IPS-18a (cell line): ENCODE results near the gene PAX7.
"Not testable (repeated sequence)": the region's sequence is repeated elsewhere in the genome, so short reads cannot be mapped to it uniquely, and the experiment has no call there.

Experiments used
- H3K27ac ChIP-seq: one replicate; pipeline ENCODE4 v1.5.1; 2013; ENCODE audit warnings: low read length
- H3K27me3 ChIP-seq: one replicate; pipeline ENCODE4 v1.6.1; 2013; ENCODE audit warnings: mild to moderate bottlenecking, low read length; ENCODE audit not compliant: control insufficient read depth, insufficient read depth
- H3K36me3 ChIP-seq: one replicate; pipeline ENCODE4 v1.6.1; 2013; ENCODE audit warnings: low read depth, low read length; ENCODE audit not compliant: control insufficient read depth
- H3K4me1 ChIP-seq: one replicate; pipeline ENCODE4 v1.6.1; 2013; ENCODE audit warnings: low read depth, low read length; ENCODE audit not compliant: control insufficient read depth
- H3K4me3 ChIP-seq: one replicate; pipeline ENCODE4 v1.5.1; 2013; ENCODE audit warnings: low read length
- H3K9ac ChIP-seq: one replicate; pipeline ENCODE4 v1.6.1; 2013; ENCODE audit warnings: mild to moderate bottlenecking, low read length, moderate library complexity
- H3K9me3 ChIP-seq: one replicate; pipeline ENCODE4 v1.6.1; 2013; ENCODE audit warnings: low read depth, low read length; ENCODE audit not compliant: control insufficient read depth

PAX7 gene

DNA sequence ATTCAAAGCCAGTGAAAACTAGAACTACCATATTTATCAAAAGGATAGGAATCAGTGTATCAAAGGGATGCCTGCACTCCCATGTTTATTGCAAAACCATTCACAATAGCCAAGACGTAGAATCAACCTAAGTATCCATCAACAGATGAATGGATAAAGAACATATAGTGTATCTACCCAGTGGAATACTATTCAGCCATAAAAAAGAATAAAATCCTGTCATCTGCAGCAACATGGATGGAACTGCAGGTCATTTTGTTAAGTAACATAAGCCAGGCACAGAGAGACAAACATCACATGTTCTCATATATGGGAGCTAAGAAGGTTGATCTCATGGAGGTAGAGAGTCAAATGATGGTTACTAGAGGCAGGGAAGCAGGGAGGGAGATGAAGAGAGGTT lies 110.0 kb downstream of the PAX7 start:
- H3K36me3 ChIP-seq = no peaks in the 10 kb centered on the region
- H3K9ac ChIP-seq = no peak overlapping the region
- H3K4me1 ChIP-seq = no peaks in the 10 kb centered on the region
- no peaks in the 10 kb centered on the region for H3K9me3 ChIP-seq
- H3K27me3 ChIP-seq = no peaks in the 10 kb centered on the region
- H3K4me3 ChIP-seq = no peak overlapping the region
- no peak overlapping the region for H3K27ac ChIP-seq

DNA sequence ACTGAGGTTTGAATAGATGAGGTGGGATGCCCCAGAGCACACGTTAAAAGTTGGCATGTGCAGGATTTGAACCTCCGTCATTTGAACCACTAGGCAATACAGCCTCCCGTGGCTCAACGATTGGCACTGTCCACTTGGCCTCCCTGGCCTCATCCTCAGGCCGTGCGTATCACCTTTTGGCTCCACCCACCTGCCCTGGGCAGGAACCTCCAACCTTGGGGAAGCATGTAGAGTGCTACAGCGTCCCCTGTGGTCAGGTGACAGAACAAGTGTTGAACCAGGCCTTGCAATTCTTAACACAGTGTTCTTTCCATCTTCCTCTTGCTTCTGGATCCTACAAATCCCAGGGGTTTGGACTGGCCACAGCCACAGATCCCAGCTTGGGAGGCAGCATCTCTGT lies 112.6 kb downstream of the PAX7 start:
- Histone ChIP-seq H3K27ac (no peak overlapping the region), H3K9me3 (no peaks in the 10 kb centered on the region), H3K4me1 (no peaks in the 10 kb centered on the region), H3K9ac (no peak overlapping the region), H3K4me3 (no peak overlapping the region), H3K27me3 (no peaks in the 10 kb centered on the region), H3K36me3 (no peaks in the 10 kb centered on the region)

DNA sequence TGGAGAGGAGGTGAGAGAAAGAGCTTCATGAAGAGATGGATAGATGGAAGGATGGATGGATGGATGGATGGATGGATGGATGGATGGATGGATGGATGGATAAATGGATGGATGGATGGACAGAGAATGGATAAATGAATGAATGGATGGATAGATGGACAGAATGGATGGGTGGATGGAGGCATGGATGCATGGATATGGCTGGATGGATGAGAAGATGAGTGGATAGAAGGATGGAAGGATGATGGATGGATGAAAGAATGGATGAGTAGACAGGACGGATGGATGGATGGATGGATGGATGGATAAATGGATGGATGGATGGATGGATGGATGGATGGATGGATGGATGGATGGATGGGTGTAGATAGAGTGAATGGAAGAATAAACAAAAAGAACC lies 113.7 kb downstream of the PAX7 start:
- not testable (repeated sequence) for H3K4me1 ChIP-seq, H3K27me3 ChIP-seq

DNA sequence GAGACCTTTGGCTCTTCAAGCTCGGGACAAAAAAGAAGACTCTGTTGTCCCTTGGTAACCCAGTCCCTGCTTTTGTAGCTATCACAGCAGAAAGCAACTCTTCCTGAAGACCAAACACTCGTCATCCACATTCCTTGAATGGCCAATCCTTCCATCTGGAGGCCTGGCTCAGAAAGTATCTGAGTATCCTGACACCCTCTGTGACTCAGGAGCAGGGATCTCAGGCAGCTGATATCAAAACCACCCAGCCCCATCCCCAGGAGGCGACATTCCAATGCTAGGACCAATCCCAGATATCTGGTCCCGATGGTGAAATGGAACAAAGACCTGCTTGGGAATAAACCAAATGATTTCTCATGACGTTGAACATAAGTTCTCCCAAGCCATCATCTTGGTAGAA lies 116.3 kb downstream of the PAX7 start:
- no peak overlapping the region for H3K27ac ChIP-seq
- H3K9me3 ChIP-seq = no peaks in the 10 kb centered on the region
- no peaks in the 10 kb centered on the region for H3K27me3 ChIP-seq
- H3K4me3 ChIP-seq = no peak overlapping the region
- H3K4me1 ChIP-seq = no peaks in the 10 kb centered on the region
- H3K9ac ChIP-seq = no peak overlapping the region
- H3K36me3 ChIP-seq = no peaks in the 10 kb centered on the region

More for the DNA sequence above, 113.7 kb downstream of the PAX7 start:
- H3K9ac ChIP-seq, H3K36me3 ChIP-seq, H3K27ac ChIP-seq, H3K9me3 ChIP-seq, H3K4me3 ChIP-seq: not testable (repeated sequence)

DNA sequence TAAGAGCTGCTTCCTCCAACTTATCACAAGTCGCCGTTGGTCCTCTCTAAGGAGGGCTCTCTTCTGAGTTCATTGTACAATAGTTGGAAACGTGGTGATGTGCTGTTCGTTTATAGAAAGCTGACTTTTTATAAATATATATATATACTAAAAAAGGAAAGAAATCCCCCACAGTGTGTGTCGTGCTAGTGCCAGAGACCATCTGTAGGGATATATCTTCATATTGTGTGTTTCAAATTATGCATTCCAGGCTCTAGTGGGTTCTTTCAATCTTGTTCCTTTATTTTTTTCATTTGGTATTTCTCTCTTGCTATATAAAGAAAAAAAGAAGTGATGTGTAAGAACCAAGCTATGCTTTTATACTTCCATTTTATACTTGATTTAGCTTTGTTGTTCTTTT lies 117.0 kb downstream of the PAX7 start:
- Histone ChIP-seq H3K9ac (no peak overlapping the region), H3K27me3 (no peaks in the 10 kb centered on the region), H3K4me3 (no peak overlapping the region), H3K27ac (no peak overlapping the region), H3K4me1 (no peaks in the 10 kb centered on the region), H3K9me3 (no peaks in the 10 kb centered on the region), H3K36me3 (no peaks in the 10 kb centered on the region)

DNA sequence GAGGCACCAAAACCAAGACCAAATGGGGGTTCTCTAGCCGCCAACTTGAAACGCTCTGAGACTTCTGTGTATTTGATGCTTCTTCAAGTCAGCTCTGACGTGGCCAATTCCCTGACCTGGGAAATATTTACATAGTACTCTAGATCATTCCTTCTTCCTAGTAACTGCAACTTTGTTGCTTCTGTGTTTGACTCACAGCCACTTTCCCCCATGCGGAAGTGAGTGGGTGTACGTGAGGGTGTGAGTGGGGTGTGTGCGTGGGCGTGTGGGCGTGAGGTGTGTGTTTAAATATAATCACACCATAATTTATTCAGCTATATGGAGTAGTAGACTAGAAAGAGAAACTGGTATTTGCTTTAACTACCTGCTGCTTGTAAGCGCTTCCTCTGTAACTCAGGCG lies 117.8 kb downstream of the PAX7 start:
- no peaks in the 10 kb centered on the region for H3K27me3 ChIP-seq
- no peak overlapping the region for H3K27ac ChIP-seq
- no peaks in the 10 kb centered on the region for H3K36me3 ChIP-seq
- no peak overlapping the region for H3K9ac ChIP-seq
- no peak overlapping the region for H3K4me3 ChIP-seq
- no peaks in the 10 kb centered on the region for H3K9me3 ChIP-seq
- H3K4me1 ChIP-seq = no peaks in the 10 kb centered on the region

DNA sequence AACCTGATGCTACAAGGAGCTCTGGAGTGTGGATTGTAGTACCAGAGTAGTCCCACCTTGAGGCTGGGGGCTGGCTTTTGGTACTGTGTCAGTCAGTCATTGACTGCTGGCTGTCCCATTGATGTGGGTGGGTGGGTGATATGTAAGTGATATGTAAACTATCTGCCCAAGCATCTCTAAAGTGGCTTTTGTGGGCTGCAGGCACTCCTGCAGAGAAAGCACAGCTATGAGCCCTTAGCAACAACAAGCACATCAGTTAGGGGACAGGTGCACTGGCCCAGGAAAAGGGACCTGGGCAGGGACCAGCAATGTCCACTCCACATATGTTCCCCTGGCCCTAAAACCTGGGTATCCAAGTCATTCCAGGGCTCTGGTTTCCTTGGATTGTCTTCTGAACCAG lies 118.9 kb downstream of the PAX7 start:
- H3K27ac ChIP-seq = no peak overlapping the region
- H3K27me3 ChIP-seq = no peaks in the 10 kb centered on the region

DNA sequence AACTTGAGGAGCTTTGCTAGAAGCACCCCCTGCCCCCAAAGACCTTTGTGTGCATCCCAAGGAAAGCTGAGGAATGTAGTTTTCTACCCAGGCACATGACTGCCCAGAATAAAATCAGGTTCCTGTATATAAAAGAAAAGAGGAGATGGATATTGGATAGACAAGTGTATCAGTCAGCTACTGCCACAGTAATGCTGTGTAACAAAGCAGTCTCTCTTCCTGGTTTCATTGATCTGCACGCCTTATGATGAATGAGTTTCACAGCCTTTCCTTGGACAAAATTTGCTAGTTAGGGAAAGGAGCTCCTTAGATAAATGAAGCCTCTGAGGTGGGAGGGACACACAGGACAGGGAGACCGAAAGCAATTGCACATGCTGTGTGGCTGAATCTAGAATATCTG lies 120.0 kb downstream of the PAX7 start:
- Histone ChIP-seq H3K4me3 (no peak overlapping the region), H3K36me3 (no peaks in the 10 kb centered on the region), H3K27me3 (no peaks in the 10 kb centered on the region), H3K9me3 (peaks cover 4% of the 10 kb centered on the region), H3K27ac (no peak overlapping the region), H3K9ac (no peak overlapping the region), H3K4me1 (no peaks in the 10 kb centered on the region)

More for the DNA sequence above, 118.9 kb downstream of the PAX7 start:
- no peak overlapping the region for H3K4me3 ChIP-seq
- H3K9ac ChIP-seq = no peak overlapping the region
- no peaks in the 10 kb centered on the region for H3K36me3 ChIP-seq
- no peaks in the 10 kb centered on the region for H3K4me1 ChIP-seq
- peaks cover 2% of the 10 kb centered on the region for H3K9me3 ChIP-seq

DNA sequence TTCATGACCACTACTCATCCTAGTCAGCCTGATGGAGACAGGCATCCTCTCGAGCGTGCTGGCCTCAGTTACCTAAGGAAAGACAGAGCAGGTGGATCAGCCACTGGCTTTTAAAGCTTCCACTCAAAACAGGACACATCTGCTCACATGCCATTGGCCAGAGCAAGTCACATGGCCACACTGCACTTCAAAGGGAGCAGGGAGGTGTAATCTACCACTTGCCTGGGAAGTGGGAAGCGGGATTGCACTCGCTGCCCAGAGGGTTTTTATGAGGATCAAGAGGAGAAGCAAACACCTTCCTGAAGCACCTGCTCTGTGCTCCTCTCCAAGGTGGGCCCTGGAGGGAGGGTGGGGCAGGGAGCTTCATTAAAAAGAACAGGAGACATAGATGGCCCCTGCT lies 120.8 kb downstream of the PAX7 start:
- no peaks in the 10 kb centered on the region for H3K36me3 ChIP-seq
- H3K27me3 ChIP-seq = no peaks in the 10 kb centered on the region
- no peak overlapping the region for H3K27ac ChIP-seq
- H3K4me1 ChIP-seq = no peaks in the 10 kb centered on the region
- H3K9me3 ChIP-seq = peaks cover 4% of the 10 kb centered on the region
- no peak overlapping the region for H3K9ac ChIP-seq
- H3K4me3 ChIP-seq = no peak overlapping the region

DNA sequence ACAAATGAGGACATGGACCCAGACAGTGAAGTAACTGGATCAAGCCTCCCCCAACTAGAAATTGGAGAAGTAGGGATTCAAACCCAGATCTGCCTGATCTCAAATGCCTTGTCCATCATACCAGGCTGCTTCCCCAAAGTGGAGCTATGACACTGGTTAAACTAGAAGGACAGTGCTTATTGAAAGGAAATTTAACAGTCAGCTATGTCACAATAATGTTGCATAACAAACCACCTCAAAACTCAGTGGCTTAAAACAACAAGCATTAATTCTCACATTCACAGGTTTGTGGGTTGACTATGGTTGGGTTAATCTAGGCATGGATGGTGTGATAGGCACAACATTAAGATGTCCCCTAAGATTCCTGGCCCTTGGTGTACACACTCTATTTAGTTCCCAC lies 121.8 kb downstream of the PAX7 start:
- H3K36me3 ChIP-seq = no peaks in the 10 kb centered on the region
- H3K9me3 ChIP-seq = peaks cover 4% of the 10 kb centered on the region
- no peaks in the 10 kb centered on the region for H3K27me3 ChIP-seq
- no peaks in the 10 kb centered on the region for H3K4me1 ChIP-seq
- H3K27ac ChIP-seq = no peak overlapping the region
- H3K4me3 ChIP-seq = no peak overlapping the region
- no peak overlapping the region for H3K9ac ChIP-seq

DNA sequence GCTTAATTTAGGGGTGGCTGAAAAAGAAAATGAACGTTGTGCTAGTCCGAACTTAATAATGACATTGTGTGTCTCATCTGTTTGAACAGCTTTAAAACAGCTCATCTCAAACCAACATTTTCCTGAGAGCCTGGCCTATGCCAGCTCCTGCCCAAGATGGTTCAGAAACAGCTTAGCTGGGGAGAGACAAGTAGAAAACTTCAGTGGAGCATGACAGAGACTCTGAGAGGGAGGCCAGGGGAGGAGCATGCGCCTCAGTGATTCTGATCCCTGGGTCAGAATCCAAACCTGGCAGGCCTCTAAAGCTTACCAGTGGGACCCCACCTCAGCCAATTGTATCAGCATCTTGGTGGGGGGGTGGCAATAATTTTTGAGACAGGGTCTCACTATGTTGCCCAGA lies 129.5 kb downstream of the PAX7 start:
- Histone ChIP-seq H3K4me1 (no peaks in the 10 kb centered on the region), H3K36me3 (no peaks in the 10 kb centered on the region), H3K9me3 (no peaks in the 10 kb centered on the region), H3K27me3 (no peaks in the 10 kb centered on the region), H3K27ac (no peak overlapping the region), H3K4me3 (no peak overlapping the region), H3K9ac (no peak overlapping the region)

DNA sequence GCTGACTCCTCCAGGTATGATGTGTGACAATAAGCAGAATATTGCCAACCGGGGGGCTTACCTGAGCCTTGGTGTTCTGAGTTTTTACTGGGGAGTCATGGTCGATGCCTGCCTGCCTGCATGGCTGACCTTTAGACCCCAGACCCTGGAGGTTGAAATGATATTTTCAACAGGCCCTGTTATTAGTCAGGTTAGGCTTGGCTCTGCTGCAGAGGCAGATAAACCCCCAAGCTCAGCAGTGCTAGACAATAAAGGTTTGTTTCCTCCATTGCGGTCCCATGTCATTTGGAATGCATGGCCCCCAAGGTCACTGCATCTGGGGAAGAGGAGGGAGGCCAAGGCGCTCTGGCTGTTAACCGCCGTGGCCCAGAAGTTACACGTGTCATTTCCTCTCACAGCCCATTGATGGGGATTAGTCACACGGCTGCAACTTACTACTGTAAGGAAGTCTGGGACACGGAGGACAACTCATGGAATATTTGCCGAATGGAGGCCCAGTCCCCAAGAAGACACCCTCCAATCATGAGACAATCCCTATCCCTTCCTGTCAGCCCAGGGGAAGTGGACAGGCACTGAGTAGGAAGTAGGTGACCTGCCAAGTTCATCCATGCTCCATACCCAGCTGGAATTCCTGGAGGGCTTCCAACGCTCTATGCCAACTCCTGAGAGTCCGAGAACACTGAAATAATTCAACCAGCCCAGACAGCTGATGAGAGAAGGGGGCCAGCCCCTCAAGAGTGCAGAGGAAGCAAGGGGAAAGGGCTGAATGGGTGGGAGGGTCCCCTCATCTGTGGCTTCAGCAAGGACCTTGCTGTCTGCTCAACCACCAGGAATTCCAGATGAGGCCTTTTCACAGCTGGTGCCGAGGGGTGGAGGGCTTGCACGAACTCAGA lies 131.5 kb downstream of the PAX7 start:
- H3K9ac ChIP-seq = no peak overlapping the region
- no peaks in the 10 kb centered on the region for H3K27me3 ChIP-seq
- no peaks in the 10 kb centered on the region for H3K9me3 ChIP-seq
- no peaks in the 10 kb centered on the region for H3K4me1 ChIP-seq
- no peak overlapping the region for H3K4me3 ChIP-seq
- H3K36me3 ChIP-seq = no peaks in the 10 kb centered on the region
- no peak overlapping the region for H3K27ac ChIP-seq
